ENCODE results near the gene NEU1. TPM values are rescaled to one million over a fixed set of nuclear protein-coding genes. Genes with fewer than 3 reads are reported as not detected.

The NEU1 gene
- total and polyA plus RNA-seq, 2 donors (not counting 1 experiment from before 2014, with no cell fraction given), result 51.2 to 100 TPM

GRCh38 chr6:31878726-31879125 lies 16.1 kb upstream of the NEU1 start, which contains the start of gene SLC44A4:
Gene SLC44A4 (minus strand): TSS chr6:31878997. CDS start chr6:31878980, 17 bp downstream.
- peaks cover 1% of the 10 kb centered on the region for H4K20me1 ChIP-seq (ENCODE audit: control insufficient read depth, extremely low read depth, insufficient read depth, low read length)

GRCh38 chr6:31878222-31878621 lies 15.6 kb upstream of the NEU1 start:
- no peak for TF ChIP-seq CTCF (conservative IDR thresholded peaks at IDR 0.05 in 1 of 2, IDR thresholded peaks at IDR 0.05 in 1 of 2; ENCODE audit: low read depth in 1 of 2, low read length in 2 of 2)
- no peak for TF ChIP-seq EZH2 (IDR thresholded peaks at IDR 0.05; ENCODE audit: low read length, missing control alignments)
- no peak overlapping the region for H3K27ac ChIP-seq (ENCODE audit: insufficient read depth, low read length)

More at GRCh38 chr6:31878726-31879125, 16.1 kb upstream of the NEU1 start, which contains the start of gene SLC44A4:
- H3K4me3 ChIP-seq (replicated peaks in 1 of 4; ENCODE audit: control extremely low read depth in 1 of 4, insufficient read depth in 1 of 4, low read depth in 3 of 4, low read length in 4 of 4), result no peak within 1 kb of the TSS
- H3K9ac ChIP-seq (ENCODE audit: insufficient read depth, low read length), result no peak within 1 kb of the TSS
- H3K79me2 ChIP-seq (ENCODE audit: control insufficient read depth, insufficient read depth, low read length), result no peaks in the 10 kb centered on the region
- H3K9me3 ChIP-seq (ENCODE audit: control insufficient read depth, insufficient read depth, low read depth, low read length), result no peaks in the 10 kb centered on the region
- TF ChIP-seq EZH2 (IDR thresholded peaks at IDR 0.05; ENCODE audit: low read length, missing control alignments) (no peak), CTCF (conservative IDR thresholded peaks at IDR 0.05 in 1 of 2, IDR thresholded peaks at IDR 0.05 in 1 of 2; ENCODE audit: low read depth in 1 of 2, low read length in 2 of 2) (no peak)
- H2AFZ ChIP-seq (ENCODE audit: low read length), result no peak within 1 kb of the TSS
- peaks cover 7% of the 10 kb centered on the region for H3K4me1 ChIP-seq (ENCODE audit: control insufficient read depth, extremely low read depth, insufficient read depth, low read length)
- H3K36me3 ChIP-seq (ENCODE audit: control insufficient read depth, insufficient read depth, low read length), result peaks cover 25% of the 10 kb centered on the region
- no peaks in the 10 kb centered on the region for H3K27me3 ChIP-seq (ENCODE audit: control insufficient read depth, insufficient read depth, low read length)
- DNase-seq (ENCODE audit: low read depth in 2 of 2), result no peak
- no peak within 1 kb of the TSS for H3K4me2 ChIP-seq (ENCODE audit: extremely low read depth, insufficient read depth, low read length)
- H3K27ac ChIP-seq (ENCODE audit: insufficient read depth, low read length), result no peak within 1 kb of the TSS

DNA sequence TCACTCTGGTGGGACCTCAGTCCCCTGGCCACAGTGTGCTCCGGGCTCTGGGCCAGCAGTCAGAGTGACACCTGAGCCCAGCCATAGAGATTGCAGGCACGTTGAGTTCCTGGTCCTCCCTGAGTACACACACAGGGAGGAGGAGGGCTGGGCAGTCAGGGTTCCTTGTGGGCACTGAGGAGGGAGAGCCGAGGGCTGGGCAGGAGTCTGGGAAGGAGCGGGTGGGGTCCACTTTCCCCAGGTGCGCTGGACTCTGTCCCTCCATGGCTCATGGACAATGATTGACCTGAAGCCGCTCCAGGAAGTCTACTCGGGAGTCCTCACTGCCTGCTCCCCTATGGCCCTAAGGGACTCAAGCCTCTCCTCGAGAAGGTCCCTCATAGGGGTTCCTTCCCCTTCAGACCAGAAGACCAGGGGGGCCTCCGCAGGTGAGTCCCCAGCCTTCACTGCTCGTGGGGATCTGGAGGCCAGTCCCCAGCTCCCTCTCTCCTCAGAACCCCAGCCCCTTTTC lies 15.1 kb upstream of the NEU1 start:
- Histone ChIP-seq H2AFZ (ENCODE audit: low read length) (no peak overlapping the region), H4K20me1 (ENCODE audit: control insufficient read depth, extremely low read depth, insufficient read depth, low read length) (peaks cover 1% of the 10 kb centered on the region), H3K9ac (ENCODE audit: insufficient read depth, low read length) (no peak overlapping the region), H3K36me3 (ENCODE audit: control insufficient read depth, insufficient read depth, low read length) (peaks cover 16% of the 10 kb centered on the region), H3K4me3 (replicated peaks in 1 of 4; ENCODE audit: control extremely low read depth in 1 of 4, insufficient read depth in 1 of 4, low read depth in 3 of 4, low read length in 4 of 4) (no peak overlapping the region), H3K27me3 (ENCODE audit: control insufficient read depth, insufficient read depth, low read length) (no peaks in the 10 kb centered on the region), H3K79me2 (ENCODE audit: control insufficient read depth, insufficient read depth, low read length) (no peaks in the 10 kb centered on the region), H3K4me1 (ENCODE audit: control insufficient read depth, extremely low read depth, insufficient read depth, low read length) (peaks cover 6% of the 10 kb centered on the region), H3K4me2 (ENCODE audit: extremely low read depth, insufficient read depth, low read length) (no peak overlapping the region), H3K9me3 (ENCODE audit: control insufficient read depth, insufficient read depth, low read depth, low read length) (no peaks in the 10 kb centered on the region), H3K27ac (ENCODE audit: insufficient read depth, low read length) (no peak overlapping the region)
- DNase-seq (ENCODE audit: low read depth in 2 of 2), result no peak
- TF ChIP-seq CTCF (conservative IDR thresholded peaks at IDR 0.05 in 1 of 2, IDR thresholded peaks at IDR 0.05 in 1 of 2; ENCODE audit: low read depth in 1 of 2, low read length in 2 of 2), result no peak
- TF ChIP-seq EZH2 (IDR thresholded peaks at IDR 0.05; ENCODE audit: low read length, missing control alignments), result no peak

More at GRCh38 chr6:31878222-31878621, 15.6 kb upstream of the NEU1 start:
- peaks cover 1% of the 10 kb centered on the region for H4K20me1 ChIP-seq (ENCODE audit: control insufficient read depth, extremely low read depth, insufficient read depth, low read length)
- H3K4me2 ChIP-seq (ENCODE audit: extremely low read depth, insufficient read depth, low read length), result no peak overlapping the region
- DNase-seq (ENCODE audit: low read depth in 2 of 2), result no peak
- H3K9ac ChIP-seq (ENCODE audit: insufficient read depth, low read length), result no peak overlapping the region
- no peak overlapping the region for H2AFZ ChIP-seq (ENCODE audit: low read length)
- H3K27me3 ChIP-seq (ENCODE audit: control insufficient read depth, insufficient read depth, low read length), result no peaks in the 10 kb centered on the region
- no peaks in the 10 kb centered on the region for H3K9me3 ChIP-seq (ENCODE audit: control insufficient read depth, insufficient read depth, low read depth, low read length)
- no peak overlapping the region for H3K4me3 ChIP-seq (replicated peaks in 1 of 4; ENCODE audit: control extremely low read depth in 1 of 4, insufficient read depth in 1 of 4, low read depth in 3 of 4, low read length in 4 of 4)
- H3K4me1 ChIP-seq (ENCODE audit: control insufficient read depth, extremely low read depth, insufficient read depth, low read length), result peaks cover 7% of the 10 kb centered on the region
- H3K36me3 ChIP-seq (ENCODE audit: control insufficient read depth, insufficient read depth, low read length), result peaks cover 21% of the 10 kb centered on the region
- H3K79me2 ChIP-seq (ENCODE audit: control insufficient read depth, insufficient read depth, low read length), result no peaks in the 10 kb centered on the region
